ENCODE data around the gene MVD. TPM values are rescaled to one million over a fixed set of nuclear protein-coding genes. Genes with fewer than 3 reads are reported as not detected.

The MVD gene
- total RNA-seq, 1 donor from 2014 or later: 196 TPM

DNA sequence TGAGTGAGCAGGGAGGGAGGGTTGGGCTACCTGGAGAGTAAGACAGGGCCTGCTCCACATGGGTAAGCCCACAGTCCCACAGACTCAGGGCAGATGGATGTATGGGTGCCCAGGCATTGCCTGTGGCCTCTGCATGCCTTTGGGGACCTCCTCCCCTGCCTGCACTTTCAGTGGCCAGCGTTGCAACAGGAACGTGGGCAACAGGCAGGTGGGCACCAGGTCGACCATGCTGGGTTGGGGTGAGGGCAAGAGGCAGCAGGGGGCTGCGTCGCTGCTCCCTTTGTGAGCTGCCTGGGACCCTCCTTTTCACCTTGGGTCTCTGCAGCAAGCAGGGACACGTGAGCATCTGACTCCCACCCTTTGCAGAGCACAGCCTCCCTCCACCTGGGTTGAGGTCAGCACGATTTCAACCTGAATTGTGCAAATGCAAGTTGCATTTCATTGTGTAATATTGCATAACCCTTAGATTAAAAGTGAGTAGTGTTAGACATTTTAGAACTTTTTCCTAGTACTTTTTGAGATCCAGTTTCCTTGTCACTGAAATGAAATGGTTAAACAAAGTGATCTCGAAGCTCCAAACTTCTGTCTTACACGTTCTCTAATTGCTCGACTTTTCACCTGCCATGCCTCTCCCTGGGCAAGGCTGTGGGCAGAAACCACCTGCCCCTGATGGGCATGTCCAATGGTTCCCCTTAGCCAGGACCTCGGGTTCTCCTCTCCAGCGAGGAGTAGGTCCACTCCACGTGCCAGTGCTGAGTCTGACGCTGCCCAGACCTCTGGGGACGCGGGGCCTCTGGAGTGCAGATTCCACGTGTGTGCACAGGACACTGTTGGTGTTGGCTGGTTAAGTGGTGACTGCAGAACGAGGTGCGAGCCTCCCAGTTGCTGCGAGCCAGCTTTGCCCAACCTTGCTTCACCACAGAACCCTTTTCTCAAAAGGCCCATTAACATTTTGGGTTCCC lies 57.4 kb downstream of the MVD start:
- H3K27me3 Mint-ChIP-seq (ENCODE audit: low read depth): no peaks in the 10 kb centered on the region
- TF ChIP-seq, protein P1, sequence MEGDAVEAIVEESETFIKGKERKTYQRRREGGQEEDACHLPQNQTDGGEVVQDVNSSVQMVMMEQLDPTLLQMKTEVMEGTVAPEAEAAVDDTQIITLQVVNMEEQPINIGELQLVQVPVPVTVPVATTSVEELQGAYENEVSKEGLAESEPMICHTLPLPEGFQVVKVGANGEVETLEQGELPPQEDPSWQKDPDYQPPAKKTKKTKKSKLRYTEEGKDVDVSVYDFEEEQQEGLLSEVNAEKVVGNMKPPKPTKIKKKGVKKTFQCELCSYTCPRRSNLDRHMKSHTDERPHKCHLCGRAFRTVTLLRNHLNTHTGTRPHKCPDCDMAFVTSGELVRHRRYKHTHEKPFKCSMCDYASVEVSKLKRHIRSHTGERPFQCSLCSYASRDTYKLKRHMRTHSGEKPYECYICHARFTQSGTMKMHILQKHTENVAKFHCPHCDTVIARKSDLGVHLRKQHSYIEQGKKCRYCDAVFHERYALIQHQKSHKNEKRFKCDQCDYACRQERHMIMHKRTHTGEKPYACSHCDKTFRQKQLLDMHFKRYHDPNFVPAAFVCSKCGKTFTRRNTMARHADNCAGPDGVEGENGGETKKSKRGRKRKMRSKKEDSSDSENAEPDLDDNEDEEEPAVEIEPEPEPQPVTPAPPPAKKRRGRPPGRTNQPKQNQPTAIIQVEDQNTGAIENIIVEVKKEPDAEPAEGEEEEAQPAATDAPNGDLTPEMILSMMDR (conservative IDR thresholded peaks at IDR 0.05): no peak
- peaks cover 15% of the 10 kb centered on the region for H3K36me3 Mint-ChIP-seq (ENCODE audit: low read depth)
- H3K27ac Mint-ChIP-seq (ENCODE audit: unreplicated experiment): no peak overlapping the region
- no peak for DNase-seq (ENCODE audit: low read depth, low spot score)
- no peaks in the 10 kb centered on the region for H3K9me3 Mint-ChIP-seq
- H3K4me1 Mint-ChIP-seq: no peaks in the 10 kb centered on the region
- no peak overlapping the region for H3K4me3 Mint-ChIP-seq

DNA sequence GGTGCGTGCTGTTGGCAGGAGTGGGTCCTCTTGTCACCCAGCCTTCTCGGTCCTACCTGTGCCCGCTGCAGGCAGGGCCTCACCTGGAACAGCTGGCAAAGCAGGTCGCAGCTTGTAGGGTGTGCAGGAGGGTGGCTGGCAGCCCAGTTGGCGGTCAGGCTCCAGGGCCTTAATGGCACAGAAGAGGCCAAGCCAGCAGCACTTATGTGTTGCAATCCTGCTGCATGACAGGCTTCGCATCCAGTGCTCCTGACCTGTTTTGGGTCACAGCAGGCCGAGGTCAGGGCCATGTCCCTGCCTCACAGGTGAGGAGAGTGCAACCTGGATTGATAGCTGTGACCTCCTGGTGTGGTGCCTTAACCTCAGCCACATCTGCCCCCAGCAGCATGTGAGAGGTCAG lies 60.8 kb downstream of the MVD start:
- DNase-seq (ENCODE audit: low read depth, low spot score): no peak
- Mint-ChIP-seq H3K27me3 (ENCODE audit: low read depth) (no peaks in the 10 kb centered on the region), H3K9me3 (no peaks in the 10 kb centered on the region), H3K36me3 (ENCODE audit: low read depth) (peaks cover 11% of the 10 kb centered on the region), H3K4me3 (no peak overlapping the region), H3K27ac (ENCODE audit: unreplicated experiment) (no peak overlapping the region), H3K4me1 (no peaks in the 10 kb centered on the region)
- TF ChIP-seq, protein P1 (conservative IDR thresholded peaks at IDR 0.05): no peak

Other genes with a start within 250 kb of the MVD start
- 11.1 and 11.2 TPM in 2 replicates for gene ZFPM1, start 209.8 kb downstream of the MVD start, total RNA-seq
- 88.5 and 90.4 TPM in 2 replicates for gene ZC3H18, start 92.7 kb downstream of the MVD start, total RNA-seq
- 0.23 TPM in 1 of 2 replicates, not detected in the other for gene IL17C, start 24.5 kb downstream of the MVD start, total RNA-seq
- 22.0 and 22.3 TPM in 2 replicates for gene CYBA, start 12.0 kb downstream of the MVD start, total RNA-seq
- gene SNAI3, start 23.4 kb upstream of the MVD start, total RNA-seq: not detected in 2 replicates
- 30.7 and 31.3 TPM in 2 replicates for gene RNF166, start 43.3 kb upstream of the MVD start, total RNA-seq
- 27.4 and 32.1 TPM in 2 replicates for gene CTU2, start 43.4 kb upstream of the MVD start, total RNA-seq
- gene PIEZO1, start 122.1 kb upstream of the MVD start, total RNA-seq: 17.8 and 20.7 TPM in 2 replicates
- 79.6 and 79.9 TPM in 2 replicates for gene CDT1, start 140.7 kb upstream of the MVD start, total RNA-seq
- 114 and 116 TPM in 2 replicates for gene APRT, start 148.8 kb upstream of the MVD start, total RNA-seq
- 19.7 and 20.1 TPM in 2 replicates for gene GALNS, start 193.9 kb upstream of the MVD start, total RNA-seq
- 89.8 and 95.1 TPM in 2 replicates for gene TRAPPC2L, start 194.0 kb upstream of the MVD start, total RNA-seq
- not detected in 2 replicates for gene PABPN1L, start 203.6 kb upstream of the MVD start, total RNA-seq